Measurements from ENCODE around the gene ATP1B3. TPM values are rescaled to one million over a fixed set of nuclear protein-coding genes. Genes with fewer than 3 reads are reported as not detected.
A peak's percentile ranks its signal among the peaks of the same experiment; 100 is the strongest.

The ATP1B3 gene
- total and polyA plus RNA-seq, 9 of the 15 experiments (the other 6 are each of a cell fraction or from before 2014, with no cell fraction given) = 48.3 to 202 (median 123) TPM

DNA sequence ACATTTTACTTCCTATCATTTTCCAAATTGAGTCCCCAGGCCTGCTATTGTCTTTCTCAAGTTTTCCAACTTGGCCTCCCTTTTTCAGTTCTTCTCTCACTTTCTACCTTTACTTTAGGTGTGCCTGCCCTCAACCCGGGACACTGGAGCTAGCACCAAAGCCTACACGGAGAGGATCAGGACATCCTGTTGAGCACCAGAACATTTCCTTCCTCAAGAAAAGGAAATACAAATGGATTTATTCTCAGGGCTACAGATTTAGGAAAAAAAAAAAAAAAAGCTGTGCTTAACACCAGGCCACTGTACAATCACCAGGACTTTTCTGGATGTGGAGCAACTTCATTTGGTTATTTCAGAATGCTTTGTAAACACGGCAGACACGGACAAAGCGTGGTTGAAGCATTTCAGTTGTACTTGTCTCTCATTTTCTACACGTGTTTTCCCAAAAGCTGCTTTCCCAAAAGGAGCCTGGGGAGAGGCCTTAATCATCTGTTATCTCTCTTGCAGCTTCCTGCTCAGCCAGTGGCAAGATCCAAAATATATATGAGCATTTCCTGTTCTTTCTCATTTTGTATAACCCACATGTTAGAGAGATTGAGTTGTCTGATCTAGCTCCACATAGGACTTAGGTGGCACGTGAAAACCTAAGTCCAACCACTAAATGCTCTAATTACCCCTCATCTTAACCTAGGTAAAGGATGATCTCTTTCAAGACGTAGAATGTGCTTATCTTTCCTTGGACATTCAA is 15.5 kb upstream of the ATP1B3 start:
- Histone ChIP-seq H3K9ac (ENCODE audit: insufficient read depth in 1 of 2, low read depth in 2 of 2, low read length in 2 of 2) (peak overlapping the region in 1 of 2 experiments; percentile 28; a peak in 1 of 4 replicates), H3K9me3 (replicated peaks; ENCODE audit: control insufficient read depth, insufficient read depth, low read depth, low read length) (no peaks in the 10 kb centered on the region), H4K20me1 (replicated peaks; ENCODE audit: control insufficient read depth, insufficient read depth, low read length) (no peaks in the 10 kb centered on the region), H3K4me3 (no peak overlapping the region), H3K36me3 (ENCODE audit: control insufficient read depth, insufficient read depth, low read length) (no peaks in the 10 kb centered on the region), H3K4me1 (replicated peaks in 1 of 2; ENCODE audit: control insufficient read depth in 2 of 2, insufficient read depth in 2 of 2, low read length in 2 of 2) (peaks cover 0 to 35% of the 10 kb centered on the region in 2 experiments; a peak in 4 of 5 replicates), H2AFZ (ENCODE audit: low read depth, low read length) (peak overlapping the region; percentile 97), H3K9me1 (ENCODE audit: control insufficient read depth, insufficient read depth, low read length) (no peaks in the 10 kb centered on the region), H3K27me3 (ENCODE audit: control insufficient read depth in 2 of 2, insufficient read depth in 2 of 2, low read length in 2 of 2) (no peaks in the 10 kb centered on the region), H3K79me2 (ENCODE audit: control insufficient read depth, insufficient read depth, low read length) (no peaks in the 10 kb centered on the region), H3K27ac (ENCODE audit: extremely low read depth, low read depth, low read length) (peak overlapping the region; percentile 35; the same call in 2 of the 3 replicates), H3K4me2 (ENCODE audit: insufficient read depth, low read length) (peak overlapping the region; percentile 29; the same call in 1 of the 2 replicates)
- ATAC-seq (peak; percentile 61), DNase-seq (ENCODE audit: extremely low read depth in 1 of 4, low spot score in 3 of 4) (peak in 2 of 4 experiments; percentile 31 to 47), FAIRE-seq (no peak)
- in situ Hi-C loops (cut with MboI) (no loop called here), intact Hi-C loops (cut with micrococcal nuclease) (no loop called here)
- WGBS (ENCODE audit: insufficient coverage, low coverage, missing lambda C conversion rate) = 10% methylated on average over 8 of the region's 8 CpGs
- ChIA-PET POLR2A (interaction anchor here (0.7 to 2.5 kb wide), 6 partner anchors 8 to 122 kb away, joined by 3 to 12 read pairs (median 3); partner anchors contain the start of genes ATP1B3 and RNF7), CTCF (ENCODE audit: low intra/inter-chr PET ratio) (no interaction called here)
- no TSS peak for BruUV-seq (replicated peaks)
- no peak for TF ChIP-seq ZNF134 (CRISPR knock-in tag; conservative IDR thresholded peaks at IDR 0.05)
- no peak for TF ChIP-seq ARID3B (CRISPR knock-in tag; IDR thresholded peaks at IDR 0.05; ENCODE audit: borderline replicate concordance)
- TF ChIP-seq ZNF655 (CRISPR knock-in tag; IDR thresholded peaks at IDR 0.05) = no peak
- TF ChIP-seq NUFIP1 (IDR thresholded peaks at IDR 0.05; ENCODE audit: partially characterized antibody) = no peak
- TF ChIP-seq ZNF717 (CRISPR knock-in tag; IDR thresholded peaks at IDR 0.05) = no peak
- TF ChIP-seq TCF3 (CRISPR knock-in tag; IDR thresholded peaks at IDR 0.05) = no peak
- TF ChIP-seq HSF4 (CRISPR knock-in tag; IDR thresholded peaks at IDR 0.05; ENCODE audit: borderline replicate concordance) = no peak
- no peak for TF ChIP-seq SAFB (IDR thresholded peaks at IDR 0.05; ENCODE audit: borderline replicate concordance, low read depth, low read length)
- TF ChIP-seq TAF7 (tag; IDR thresholded peaks at IDR 0.05) = no peak
- TF ChIP-seq ZNF23 (CRISPR knock-in tag; IDR thresholded peaks at IDR 0.05) = no peak
- no peak for TF ChIP-seq CCAR2 (IDR thresholded peaks at IDR 0.05; ENCODE audit: low read depth, low read length)
- no peak for TF ChIP-seq ATF4 (CRISPR knock-in tag; IDR thresholded peaks at IDR 0.05)
- TF ChIP-seq STAT5A (IDR thresholded peaks at IDR 0.05; ENCODE audit: borderline replicate concordance, low read length) = no peak
- TF ChIP-seq MAZ (CRISPR knock-in tag; conservative IDR thresholded peaks at IDR 0.05 in 1 of 2, IDR thresholded peaks at IDR 0.05 in 1 of 2) = no peak
- no peak for TF ChIP-seq SREBF2 (CRISPR knock-in tag; IDR thresholded peaks at IDR 0.05)
- TF ChIP-seq SMARCA4 (IDR thresholded peaks at IDR 0.05) = peak; percentile 47; the same call in 1 of the 2 replicates
- peak in 1 of 2 experiments; percentile 25; a peak in 1 of 4 replicates for TF ChIP-seq MNT (conservative IDR thresholded peaks at IDR 0.05)
